Trophoblast cell (in vitro differentiated cells and primary cell): ENCODE results near the gene PLEKHA5.

ENCODE experiments used
- DNase-seq, 2 donors: peaks; one replicate each; pipeline ENCODE4 v3.0.0-alpha.2; 2016
- H2AFZ ChIP-seq: 2 replicates; pipeline ENCODE4 v1.6.1; 2013; ENCODE audit warnings: low read length, moderate library complexity, mild to moderate bottlenecking; ENCODE audit not compliant: insufficient read depth, poor library complexity
- H2AK5ac ChIP-seq: 2 replicates; pipeline ENCODE4 v1.6.1; 2013; ENCODE audit warnings: mild to moderate bottlenecking, low read length
- H2BK120ac ChIP-seq: 2 replicates; pipeline ENCODE4 v1.6.1; 2013; ENCODE audit warnings: low read length, mild to moderate bottlenecking, moderate library complexity; ENCODE audit not compliant: insufficient read depth, poor library complexity
- H2BK12ac ChIP-seq: 2 replicates; pipeline ENCODE4 v1.6.1; 2013; ENCODE audit warnings: mild to moderate bottlenecking, low read length, moderate library complexity
- H2BK5ac ChIP-seq: 2 replicates; pipeline ENCODE4 v1.6.1; 2013; ENCODE audit warnings: low read length, low read depth, moderate library complexity, mild to moderate bottlenecking; ENCODE audit not compliant: poor library complexity
- H3K14ac ChIP-seq: 2 replicates; pipeline ENCODE4 v1.6.1; 2013; ENCODE audit warnings: mild to moderate bottlenecking, low read length
- H3K18ac ChIP-seq: 2 replicates; pipeline ENCODE4 v1.6.1; 2013; ENCODE audit warnings: mild to moderate bottlenecking, low read length
- H3K23ac ChIP-seq: 2 replicates; pipeline ENCODE4 v1.6.1; 2013; ENCODE audit warnings: low read length
- H3K27ac ChIP-seq: 2 replicates; pipeline ENCODE4 v1.5.1; 2013; ENCODE audit warnings: low read depth, mild to moderate bottlenecking, inconsistent platforms, low read length, moderate library complexity
- H3K27me3 ChIP-seq: 2 replicates; pipeline ENCODE4 v1.6.1; 2013; ENCODE audit warnings: inconsistent platforms, mild to moderate bottlenecking, low read length, moderate library complexity; ENCODE audit not compliant: insufficient read depth
- H3K36me3 ChIP-seq, 2 experiments: 1 replicate in 1 of 2; 2 replicates in 1 of 2; pipeline ENCODE4 v1.6.1; 2013; ENCODE audit warnings: low read length in 2 of 2, mild to moderate bottlenecking in 2 of 2, moderate library complexity in 1 of 2; ENCODE audit not compliant: insufficient read depth in 2 of 2, control insufficient read depth in 1 of 2
- H3K4ac ChIP-seq: 2 replicates; pipeline ENCODE4 v1.6.1; 2013; ENCODE audit warnings: low read depth, mild to moderate bottlenecking, low read length, moderate library complexity
- H3K4me1 ChIP-seq, 2 experiments: 1 replicate in 1 of 2; 2 replicates in 1 of 2; pipeline ENCODE4 v1.6.1; 2013; ENCODE audit warnings: low read length in 2 of 2, mild to moderate bottlenecking in 2 of 2, moderate library complexity in 1 of 2; ENCODE audit not compliant: insufficient read depth in 2 of 2, control insufficient read depth in 1 of 2
- H3K4me2 ChIP-seq: 2 replicates; pipeline ENCODE4 v1.6.1; 2013; ENCODE audit warnings: inconsistent platforms, mild to moderate bottlenecking, low read length, moderate library complexity
- H3K4me3 ChIP-seq: 2 replicates; pipeline ENCODE4 v1.5.1; 2013; ENCODE audit warnings: mild to moderate bottlenecking, low read depth, low read length, inconsistent platforms
- H3K79me1 ChIP-seq: one replicate; pipeline ENCODE4 v1.6.1; 2013; ENCODE audit warnings: low read length
- H3K79me2 ChIP-seq: 2 replicates; pipeline ENCODE4 v1.6.1; 2013; ENCODE audit warnings: low read length, mild to moderate bottlenecking; ENCODE audit not compliant: control insufficient read depth, insufficient read depth, poor library complexity
- H3K9ac ChIP-seq: 2 replicates; pipeline ENCODE4 v1.6.1; 2013; ENCODE audit warnings: mild to moderate bottlenecking, low read length
- H3K9me3 ChIP-seq: 2 replicates; pipeline ENCODE4 v1.6.1; 2013; ENCODE audit warnings: low read depth, mild to moderate bottlenecking, control low read depth, inconsistent platforms, low read length; ENCODE audit not compliant: insufficient read depth
- H4K12ac ChIP-seq: 2 replicates; pipeline ENCODE4 v1.6.1; 2013; ENCODE audit warnings: low read depth, mild to moderate bottlenecking, low read length, moderate library complexity
- H4K8ac ChIP-seq: 2 replicates; pipeline ENCODE4 v1.6.1; 2013; ENCODE audit warnings: low read depth, mild to moderate bottlenecking, low read length, moderate library complexity
- H4K91ac ChIP-seq: one replicate; pipeline ENCODE4 v1.6.1; 2013; ENCODE audit warnings: low read depth, mild to moderate bottlenecking, low read length, moderate library complexity
- WGBS: extraction: QIAGEN DNeasy Blood & Tissue Kit; methylation state at CpG from one replicate; pipeline ENCODE4 v1.1.7; 2013; ENCODE audit warnings: missing lambda C conversion rate; ENCODE audit not compliant: insufficient read length, insufficient coverage; ENCODE audit errors: extremely low coverage; 5-methylcytosine and 5-hydroxymethylcytosine counted together

The PLEKHA5 gene

GRCh38 chr12:19142499-19142898 is 13.0 kb downstream of the PLEKHA5 start:
- Histone ChIP-seq H3K9ac (no peak overlapping the region), H3K14ac (no peak overlapping the region), H3K4me3 (no peak overlapping the region), H4K91ac (no peak overlapping the region), H4K8ac (no peak overlapping the region), H3K4me1 (peaks cover 0 to 2% of the 10 kb centered on the region in 2 experiments), H3K9me3 (no peaks in the 10 kb centered on the region), H3K18ac (no peak overlapping the region), H2AFZ (no peak overlapping the region), H3K79me2 (peaks cover 2% of the 10 kb centered on the region), H3K4me2 (no peak overlapping the region), H3K36me3 (peaks cover 3 to 12% of the 10 kb centered on the region in 2 experiments), H2BK120ac (no peak overlapping the region), H3K4ac (no peak overlapping the region), H4K12ac (no peak overlapping the region), H3K27ac (no peak overlapping the region), H2BK5ac (no peak overlapping the region), H2AK5ac (no peak overlapping the region), H2BK12ac (no peak overlapping the region), H3K79me1 (no peaks in the 10 kb centered on the region), H3K27me3 (no peaks in the 10 kb centered on the region), H3K23ac (no peak overlapping the region)
- WGBS, result no CpG with 5 or more reads among the region's 2 CpGs
- no peak for DNase-seq

GRCh38 chr12:19144287-19144686 is 14.8 kb downstream of the PLEKHA5 start:
- Histone ChIP-seq H3K4me1 (no peaks in the 10 kb centered on the region), H3K4me2 (no peak overlapping the region), H3K27ac (no peak overlapping the region), H4K91ac (no peak overlapping the region), H3K79me1 (no peaks in the 10 kb centered on the region), H3K23ac (no peak overlapping the region), H3K36me3 (peaks cover 10 to 12% of the 10 kb centered on the region in 2 experiments), H3K4ac (peak overlapping the region; percentile 57), H4K12ac (no peak overlapping the region), H3K27me3 (no peaks in the 10 kb centered on the region), H2BK120ac (no peak overlapping the region), H2AFZ (no peak overlapping the region), H3K9me3 (no peaks in the 10 kb centered on the region), H3K14ac (no peak overlapping the region), H3K9ac (no peak overlapping the region), H3K4me3 (no peak overlapping the region), H2AK5ac (no peak overlapping the region), H3K79me2 (peaks cover 2% of the 10 kb centered on the region), H2BK5ac (no peak overlapping the region), H4K8ac (no peak overlapping the region), H2BK12ac (no peak overlapping the region), H3K18ac (no peak overlapping the region)
- no peak for DNase-seq
- no CpG with 5 or more reads among the region's 6 CpGs for WGBS

- Histone ChIP-seq H2AK5ac (no peak overlapping the region), H4K8ac (no peak overlapping the region), H2BK5ac (no peak overlapping the region), H3K79me2 (peaks cover 2% of the 10 kb centered on the region), H3K4me2 (no peak overlapping the region), H3K4ac (no peak overlapping the region), H3K79me1 (no peaks in the 10 kb centered on the region), H3K9me3 (no peaks in the 10 kb centered on the region), H3K4me3 (no peak overlapping the region), H2BK12ac (no peak overlapping the region), H3K27me3 (no peaks in the 10 kb centered on the region), H2AFZ (no peak overlapping the region), H4K91ac (no peak overlapping the region), H4K12ac (no peak overlapping the region), H3K23ac (no peak overlapping the region), H3K27ac (no peak overlapping the region), H3K9ac (no peak overlapping the region), H3K18ac (no peak overlapping the region), H2BK120ac (no peak overlapping the region), H3K4me1 (no peaks in the 10 kb centered on the region), H3K36me3 (peaks cover 14% of the 10 kb centered on the region in 2 experiments), H3K14ac (no peak overlapping the region)
- WGBS, result no CpG with 5 or more reads among the region's 2 CpGs
- DNase-seq, result no peak
These were observed 15.5 kb downstream of the PLEKHA5 start for GRCh38 chr12:19144985-19145384.

GRCh38 chr12:19148860-19149259 is 19.3 kb downstream of the PLEKHA5 start:
- no peak overlapping the region for H3K23ac ChIP-seq
- DNase-seq, result no peak
- H4K12ac ChIP-seq, result no peak overlapping the region
- no peak overlapping the region for H3K4me2 ChIP-seq
- H3K9me3 ChIP-seq, result no peaks in the 10 kb centered on the region
- H2BK5ac ChIP-seq, result no peak overlapping the region
- H2BK120ac ChIP-seq, result no peak overlapping the region
- H3K4me3 ChIP-seq, result no peak overlapping the region
- H3K27ac ChIP-seq, result no peak overlapping the region
- no peak overlapping the region for H2AFZ ChIP-seq
- no peak overlapping the region for H4K91ac ChIP-seq
- H3K18ac ChIP-seq, result no peak overlapping the region
- H3K14ac ChIP-seq, result no peak overlapping the region
- no peaks in the 10 kb centered on the region for H3K27me3 ChIP-seq
- no peak overlapping the region for H2AK5ac ChIP-seq
- H2BK12ac ChIP-seq, result no peak overlapping the region
- no peaks in the 10 kb centered on the region for H3K4me1 ChIP-seq
- no peak overlapping the region for H4K8ac ChIP-seq
- no peak overlapping the region for H3K4ac ChIP-seq
- no peak overlapping the region for H3K9ac ChIP-seq
- H3K79me2 ChIP-seq, result no peaks in the 10 kb centered on the region
- no peaks in the 10 kb centered on the region for H3K79me1 ChIP-seq
- H3K36me3 ChIP-seq, result peaks cover 8 to 11% of the 10 kb centered on the region in 2 experiments
